Ishikawa (cell line): ENCODE results near the gene ACAD8.

Source experiments
- CEBPB ChIP-seq: IDR thresholded peaks from 2 replicates; pipeline ENCODE4 v1.6.1; 2012
- CREB1 ChIP-seq: IDR thresholded peaks from 2 replicates; pipeline ENCODE4 v1.6.1; 2012; ENCODE audit warnings: low read depth
- EGR1 ChIP-seq: IDR thresholded peaks from 2 replicates; pipeline ENCODE4 v1.6.1; 2012
- EP300 ChIP-seq: IDR thresholded peaks from 2 replicates; pipeline ENCODE4 v1.6.1; 2012; ENCODE audit warnings: borderline replicate concordance
- FOXM1 ChIP-seq: IDR thresholded peaks from 2 replicates; pipeline ENCODE4 v1.6.1; 2012; ENCODE audit warnings: low read depth, borderline replicate concordance
- MAX ChIP-seq: IDR thresholded peaks from 2 replicates; pipeline ENCODE4 v1.6.1; 2012
- NFIC ChIP-seq: IDR thresholded peaks from 2 replicates; pipeline ENCODE4 v1.6.1; 2012
- RAD21 ChIP-seq: IDR thresholded peaks from 2 replicates; pipeline ENCODE4 v1.6.1; 2012; ENCODE audit warnings: low read depth
- REST ChIP-seq: IDR thresholded peaks from 2 replicates; pipeline ENCODE4 v1.6.1; 2012; ENCODE audit warnings: low read depth, mild to moderate bottlenecking
- TAF1 ChIP-seq: IDR thresholded peaks from 2 replicates; pipeline ENCODE4 v1.6.1; 2012; ENCODE audit warnings: low read depth, mild to moderate bottlenecking
- TCF12 ChIP-seq: IDR thresholded peaks from 2 replicates; pipeline ENCODE4 v1.6.1; 2012; ENCODE audit warnings: low read depth
- TEAD4 ChIP-seq: IDR thresholded peaks from 2 replicates; pipeline ENCODE4 v1.6.1; 2012
- USF1 ChIP-seq: IDR thresholded peaks from 2 replicates; pipeline ENCODE4 v1.6.1; 2012
- YY1 ChIP-seq: IDR thresholded peaks from 2 replicates; pipeline ENCODE4 v1.6.1; 2012; ENCODE audit warnings: low read depth
- ZBTB7A ChIP-seq: IDR thresholded peaks from 2 replicates; pipeline ENCODE4 v1.6.1; 2012; ENCODE audit warnings: low read depth

Gene ACAD8

GRCh38 chr11:134261626-134262488, 8.5 kb downstream of the ACAD8 start:
- TF ChIP-seq TCF12 (no peak), TAF1 (no peak), TEAD4 (no peak), RAD21 (peak; percentile 47), MAX (no peak), EP300 (no peak)

- TF ChIP-seq YY1, result no peak
- TF ChIP-seq MAX, result no peak
- TF ChIP-seq TCF12, result no peak
- TF ChIP-seq TEAD4, result no peak
- TF ChIP-seq REST, result no peak
- TF ChIP-seq ZBTB7A, result no peak
- no peak for TF ChIP-seq TAF1
- TF ChIP-seq CREB1, result no peak
- TF ChIP-seq EGR1, result no peak
Measured at GRCh38 chr11:134264966-134265764, 11.8 kb downstream of the ACAD8 start.

GRCh38 chr11:134266440-134266839, 13.1 kb downstream of the ACAD8 start:
- TF ChIP-seq MAX (no peak), ZBTB7A (no peak), EP300 (no peak), NFIC (no peak), TEAD4 (no peak), FOXM1 (no peak), USF1 (no peak), RAD21 (no peak), YY1 (no peak), EGR1 (no peak), TCF12 (no peak), CREB1 (no peak)

GRCh38 chr11:134266841-134267251, 13.5 kb downstream of the ACAD8 start:
- TF ChIP-seq EGR1 (no peak), TAF1 (no peak), YY1 (no peak), USF1 (no peak), NFIC (no peak), TEAD4 (no peak), EP300 (no peak), MAX (no peak)

- TF ChIP-seq RAD21 (no peak), ZBTB7A (no peak)
Measured at GRCh38 chr11:134267461-134267860, 14.1 kb downstream of the ACAD8 start.

DNA sequence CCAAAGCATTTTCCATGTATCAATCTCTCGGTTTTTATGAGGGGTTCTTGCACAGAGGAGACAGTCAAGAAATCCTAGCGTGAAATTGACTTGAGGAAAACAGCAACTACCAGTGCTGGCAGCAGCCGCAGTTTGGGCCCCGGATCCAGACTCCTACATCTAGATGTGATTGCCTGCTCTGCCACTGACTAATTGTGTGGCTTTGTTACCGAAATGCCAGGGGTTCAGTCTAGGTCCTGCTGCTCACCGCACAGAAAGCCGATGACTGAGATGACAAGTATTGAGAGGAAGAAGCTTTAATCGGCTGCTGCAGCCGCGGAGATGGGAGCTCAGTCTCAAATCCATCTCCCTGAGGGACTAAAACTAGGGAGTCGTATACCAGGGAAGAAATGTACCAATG, 14.6 kb downstream of the ACAD8 start:
- TF ChIP-seq TCF12 (no peak), ZBTB7A (no peak), MAX (no peak), REST (no peak), USF1 (no peak), TEAD4 (no peak), EP300 (no peak), RAD21 (no peak), NFIC (no peak), FOXM1 (no peak), YY1 (no peak), TAF1 (no peak), EGR1 (no peak), CEBPB (no peak)
